NCI-H2227 (cell line): ENCODE results near the gene DDX27.

Experiments used
- DNase-seq: peaks from one replicate; lab custom pipeline; 2025; ENCODE audit not compliant: unreplicated experiment; lab: John Stamatoyannopoulos, UW

Gene DDX27

DNA sequence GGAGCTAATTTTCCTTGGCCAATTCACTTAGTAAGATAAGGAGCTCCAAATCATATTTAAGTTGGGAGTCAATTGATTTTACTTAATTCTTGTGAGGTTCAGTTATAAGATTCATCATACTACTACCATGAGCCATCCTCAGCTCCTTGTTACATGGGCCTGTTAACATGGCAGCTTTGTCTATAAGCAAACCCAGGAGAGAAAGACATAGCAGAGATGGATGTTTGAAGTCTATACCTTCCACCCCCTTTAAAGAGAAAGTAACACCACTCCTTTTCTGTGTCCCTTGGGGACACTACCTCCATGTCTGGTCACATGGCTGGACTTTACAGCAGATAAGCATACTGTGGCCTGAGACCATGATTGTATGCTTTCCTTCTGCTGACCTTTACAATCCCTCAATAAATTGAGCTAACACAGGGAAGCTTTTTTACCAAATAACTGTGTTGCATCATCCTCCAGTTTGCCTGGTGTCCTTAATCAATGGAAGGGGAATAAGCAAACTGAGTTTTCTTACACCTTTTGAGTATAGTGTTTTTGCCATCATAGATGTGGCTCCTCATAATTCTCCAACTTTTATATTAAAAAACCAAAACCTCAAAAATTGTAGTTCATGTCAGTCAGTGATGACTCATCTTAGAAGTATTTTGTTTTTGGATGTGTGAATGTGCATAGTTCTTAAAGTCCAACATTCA is 68.5 kb downstream of the DDX27 start:
- no peak for DNase-seq

DNA sequence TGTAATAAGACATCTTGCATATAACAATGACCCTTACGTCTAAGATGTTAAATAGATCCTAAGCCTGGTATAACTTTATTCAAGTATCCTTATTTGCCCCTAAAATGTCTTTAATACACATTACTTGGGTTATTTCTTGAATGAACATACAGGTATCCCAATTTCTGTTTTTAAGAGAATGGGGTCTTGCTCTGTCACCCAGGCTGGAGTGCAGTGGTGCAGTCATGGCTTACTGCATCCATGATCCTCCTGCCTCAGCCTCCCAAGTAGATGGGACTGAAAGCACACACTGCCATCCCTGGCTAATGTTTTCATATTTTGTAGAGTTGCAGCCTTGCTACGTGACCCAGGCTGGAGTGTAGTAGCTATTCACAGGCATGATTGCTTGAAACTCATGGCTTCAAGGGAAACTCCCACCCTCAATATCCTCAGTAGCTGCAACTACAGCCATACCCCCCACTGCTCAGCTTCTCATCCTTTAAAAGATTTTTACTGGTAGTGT is 69.1 kb downstream of the DDX27 start:
- no peak for DNase-seq

DNA sequence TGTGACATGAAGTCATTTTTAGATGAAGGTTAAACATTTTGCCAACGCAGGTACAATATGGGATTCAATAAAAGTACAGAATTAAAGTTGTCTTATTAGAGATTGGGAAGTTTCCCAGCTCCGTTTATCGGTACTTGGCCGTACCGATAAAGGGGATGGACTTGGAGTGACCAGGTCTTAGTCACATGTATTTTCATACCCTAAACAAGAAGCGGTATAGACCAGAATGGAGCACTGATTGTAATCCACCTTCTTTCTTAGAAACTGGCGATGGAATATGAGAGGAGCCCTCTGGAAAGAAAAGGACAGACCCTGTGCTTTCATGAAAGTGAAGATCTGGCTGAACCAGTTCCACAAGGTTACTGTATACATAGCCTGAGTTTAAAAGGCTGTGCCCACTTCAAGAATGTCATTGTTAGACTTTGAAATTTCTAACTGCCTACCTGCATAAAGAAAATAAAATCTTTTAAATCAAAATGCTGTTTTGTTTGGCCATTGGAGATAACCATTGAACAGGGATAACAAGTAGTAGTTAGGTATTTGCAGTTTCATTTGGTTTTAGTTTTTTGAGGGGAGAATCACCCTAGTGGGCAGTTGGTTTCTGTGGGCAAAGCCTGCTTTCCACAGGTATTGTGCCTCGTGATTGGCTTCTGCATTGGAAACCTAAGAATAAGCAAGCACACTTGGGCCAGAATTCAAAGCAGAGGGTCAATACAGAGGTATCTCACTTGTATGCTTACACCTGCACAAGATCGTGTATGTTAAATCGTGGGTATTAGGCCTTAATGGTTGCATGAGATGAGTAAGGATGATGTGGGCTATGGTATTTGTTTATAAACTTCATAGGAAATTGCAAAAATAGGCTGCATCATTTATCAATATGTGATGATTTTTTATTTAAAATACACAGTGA is 69.8 kb downstream of the DDX27 start:
- DNase-seq = no peak

DNA sequence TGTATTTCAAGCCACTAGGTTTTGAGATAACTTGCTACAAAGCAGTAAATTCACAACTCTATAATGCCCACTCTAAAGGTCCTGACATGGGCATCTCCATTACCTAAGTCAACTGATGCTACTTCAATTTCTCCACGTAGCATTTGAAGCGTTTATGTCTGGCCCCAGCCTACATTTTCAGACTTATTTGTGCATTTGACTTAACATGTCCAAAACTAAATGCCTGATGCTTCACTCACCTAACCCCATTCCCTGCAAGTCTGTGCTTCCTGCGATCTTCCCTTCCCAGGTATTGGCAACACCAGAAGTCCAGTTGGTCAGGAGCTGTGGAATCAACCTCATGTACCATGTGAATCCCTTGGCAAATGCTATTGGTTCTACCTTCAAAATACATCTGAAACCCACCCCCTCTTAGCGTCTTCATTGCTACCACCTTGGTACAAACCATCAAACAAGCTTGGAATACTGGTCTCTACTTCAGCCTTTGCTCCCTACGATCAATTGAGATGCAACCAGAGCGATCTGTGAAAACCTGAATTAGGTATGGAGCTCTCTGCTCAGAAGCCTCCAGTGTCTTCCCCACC is 71.5 kb downstream of the DDX27 start:
- DNase-seq = no peak

DNA sequence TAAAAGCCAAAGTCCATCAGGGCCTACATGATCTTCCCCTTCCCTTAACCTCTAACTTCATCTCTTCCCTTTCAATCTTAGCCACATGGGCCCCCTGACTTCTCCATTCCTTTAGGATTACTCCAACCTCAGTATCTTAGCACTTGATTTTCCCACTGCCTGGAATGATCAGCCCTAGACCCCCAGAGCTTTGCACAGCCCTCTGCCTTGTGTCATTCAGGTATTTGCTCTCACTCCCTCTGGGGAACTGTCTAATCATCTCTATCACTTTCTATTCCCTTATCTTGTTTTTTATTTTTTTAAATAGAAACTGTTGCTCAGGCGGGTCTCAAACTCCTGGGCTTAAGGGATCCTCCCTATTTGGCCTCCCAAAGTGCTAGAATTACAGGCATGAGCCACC is 72.0 kb downstream of the DDX27 start:
- DNase-seq = no peak

DNA sequence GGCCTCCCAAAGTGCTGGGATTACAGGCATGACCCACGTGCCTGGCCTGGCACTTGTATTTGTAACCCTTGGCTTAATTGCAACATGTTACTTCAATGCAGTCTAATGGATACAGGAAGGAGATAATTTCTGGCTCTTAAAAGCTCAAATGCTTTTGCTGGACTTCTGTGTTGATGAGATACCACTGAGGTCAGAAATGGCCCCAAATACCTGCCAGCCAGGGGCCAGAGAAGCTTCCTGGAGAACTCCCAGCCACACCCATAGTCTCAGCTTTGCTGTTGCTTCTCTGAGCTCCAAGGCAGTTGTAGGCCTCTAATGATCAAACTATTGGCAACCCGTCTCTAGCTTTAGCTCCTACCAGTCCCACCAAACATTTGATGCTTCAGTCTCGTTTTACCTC is 72.8 kb downstream of the DDX27 start:
- DNase-seq = no peak

DNA sequence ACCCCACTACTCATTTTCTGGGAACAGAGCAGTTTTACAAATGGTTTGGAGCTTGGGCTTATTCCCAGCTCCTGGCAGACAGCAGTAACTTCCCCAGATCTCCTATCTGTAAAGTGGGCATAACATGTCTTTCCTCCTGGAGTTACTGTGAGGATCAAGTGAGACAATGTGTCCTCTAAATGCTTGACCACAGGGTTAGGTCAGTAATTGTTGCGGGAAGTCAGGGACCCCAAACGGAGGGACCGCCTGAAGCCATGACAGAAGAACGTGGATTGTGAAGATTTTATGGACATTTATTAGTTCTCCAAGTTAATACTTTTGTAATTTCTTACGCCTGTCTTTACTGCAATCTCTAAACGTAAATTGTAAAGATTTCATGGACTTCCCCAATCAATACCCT is 73.9 kb downstream of the DDX27 start:
- no peak for DNase-seq
